Measurements from ENCODE around the gene TAF6L. TPM values are rescaled to one million over a fixed set of nuclear protein-coding genes. Genes with fewer than 3 reads are reported as not detected.
A peak's percentile ranks its signal among the peaks of the same experiment; 100 is the strongest.

Gene TAF6L
- total and polyA plus RNA-seq, 9 of the 15 experiments (the other 6 are each of a cell fraction or from before 2014, with no cell fraction given): 0.04 to 45.5 (median 20.8) TPM

- peak; percentile 29 for TF ChIP-seq ARID4B (CRISPR knock-in tag; IDR thresholded peaks at IDR 0.05)
- TF ChIP-seq NKRF (IDR thresholded peaks at IDR 0.05; ENCODE audit: borderline replicate concordance): peak; percentile 44
- TF ChIP-seq RB1 (IDR thresholded peaks at IDR 0.05; ENCODE audit: low read depth): 0 out of 2 replicates have a peak, but pooled peaks have one; percentile 58
- TF ChIP-seq ZNF740 (CRISPR knock-in tag; IDR thresholded peaks at IDR 0.05): peak; percentile 90
- TF ChIP-seq ZNF740 (tag; IDR thresholded peaks at IDR 0.05): peak in 1 of 2 experiments; percentile 70; a peak in 2 of 4 replicates
Observed at GRCh38 chr11:62830904-62831519, 59.8 kb downstream of the TAF6L start (continued).
